Coronary artery (tissue), 2 donors: Measurements from ENCODE around the gene DNAJC12.
A peak's percentile ranks its signal among the peaks of the same experiment; 100 is the strongest.
"Not testable (repeated sequence)": the region's sequence is repeated elsewhere in the genome, so short reads cannot be mapped to it uniquely, and the experiment has no call there.

Source experiments
- DNase-seq: peaks from one replicate; pipeline ENCODE4 v3.0.0-alpha.2; 2017; ENCODE audit warnings: low spot score
- H3K27ac ChIP-seq, 2 donors: fragments of 200-600 bp; sonication (generic); one replicate each; pipeline ENCODE4 v1.5.1; 2016 to 2019
- H3K4me3 ChIP-seq: fragments of 200-600 bp; sonication (generic); 2 replicates; pipeline ENCODE4 v1.5.1; 2016; ENCODE audit warnings: mild to moderate bottlenecking, moderate library complexity
- CTCF ChIP-seq: fragments of 200-600 bp; sonication (generic); IDR thresholded peaks from one replicate; pipeline ENCODE4 v1.5.1; 2019; ENCODE audit warnings: antibody characterized with exemption

The DNAJC12 gene

GRCh38 chr10:67784474-67784873 is 53.5 kb downstream of the DNAJC12 start:
- no peak overlapping the region for H3K27ac ChIP-seq

GRCh38 chr10:67783606-67784294 is 54.2 kb downstream of the DNAJC12 start:
- DNase-seq: no peak
- no peak for TF ChIP-seq CTCF
- Histone ChIP-seq H3K27ac (no peak overlapping the region), H3K4me3 (no peak overlapping the region)

More at GRCh38 chr10:67784474-67784873, 53.5 kb downstream of the DNAJC12 start:
- no peak overlapping the region for H3K4me3 ChIP-seq
- no peak for TF ChIP-seq CTCF
- no peak for DNase-seq

- no peak for TF ChIP-seq CTCF
- DNase-seq: no peak
- Histone ChIP-seq H3K27ac (no peak overlapping the region), H3K4me3 (no peak overlapping the region)
Observed at GRCh38 chr10:67782530-67782929, 55.5 kb downstream of the DNAJC12 start.

- Histone ChIP-seq H3K4me3 (no peak overlapping the region), H3K27ac (no peak overlapping the region)
- DNase-seq: no peak
- no peak for TF ChIP-seq CTCF
Observed at GRCh38 chr10:67780759-67781538, 57.0 kb downstream of the DNAJC12 start.

- not testable (repeated sequence) for DNase-seq, H3K4me3 ChIP-seq, H3K27ac ChIP-seq
- peak; percentile 11 for TF ChIP-seq CTCF
Observed at GRCh38 chr10:67780204-67780621, 57.8 kb downstream of the DNAJC12 start.

- TF ChIP-seq CTCF: peak; percentile 75
- peak overlapping the region in 1 of 2 donors; percentile 58 for H3K27ac ChIP-seq
- peak overlapping the region; percentile 57 for H3K4me3 ChIP-seq
- DNase-seq: no peak
Observed at GRCh38 chr10:67779465-67780203, 58.4 kb downstream of the DNAJC12 start.
